ENCODE results near the gene NEK7.

The NEK7 gene

DNA sequence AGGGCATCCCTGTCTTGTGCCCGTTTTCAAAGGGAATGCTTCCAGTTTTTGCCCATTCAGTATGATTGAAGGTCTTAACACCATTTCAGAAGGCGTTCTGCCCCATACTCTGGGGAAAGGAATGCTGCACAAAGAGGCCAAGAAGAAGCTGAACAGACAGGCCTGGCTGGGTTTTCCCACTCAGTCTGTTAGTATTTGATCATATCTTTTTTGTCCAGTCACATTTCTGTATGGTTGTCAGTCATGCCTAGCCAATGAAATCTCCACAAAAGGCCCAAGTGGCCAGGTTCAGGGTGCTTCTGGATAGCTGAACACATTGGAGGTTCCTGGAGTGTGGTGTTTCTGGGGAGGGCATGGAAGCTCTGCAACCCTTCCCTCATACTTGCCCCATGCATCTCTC is 72.1 kb downstream of the NEK7 start:
- no peaks in the 10 kb centered on the region for H3K9me3 ChIP-seq (ENCODE audit: insufficient read depth, low read length)
- no peaks in the 10 kb centered on the region for H3K27me3 ChIP-seq (ENCODE audit: insufficient read depth, insufficient read length)
- TF ChIP-seq ZNF274 (IDR thresholded peaks at IDR 0.05; ENCODE audit: low read depth, low read length) (no peak), YY1 (IDR thresholded peaks at IDR 0.05; ENCODE audit: insufficient read depth, insufficient read length) (no peak), SUZ12 (IDR thresholded peaks at IDR 0.05; ENCODE audit: extremely low read depth, insufficient read depth, insufficient read length) (no peak)

DNA sequence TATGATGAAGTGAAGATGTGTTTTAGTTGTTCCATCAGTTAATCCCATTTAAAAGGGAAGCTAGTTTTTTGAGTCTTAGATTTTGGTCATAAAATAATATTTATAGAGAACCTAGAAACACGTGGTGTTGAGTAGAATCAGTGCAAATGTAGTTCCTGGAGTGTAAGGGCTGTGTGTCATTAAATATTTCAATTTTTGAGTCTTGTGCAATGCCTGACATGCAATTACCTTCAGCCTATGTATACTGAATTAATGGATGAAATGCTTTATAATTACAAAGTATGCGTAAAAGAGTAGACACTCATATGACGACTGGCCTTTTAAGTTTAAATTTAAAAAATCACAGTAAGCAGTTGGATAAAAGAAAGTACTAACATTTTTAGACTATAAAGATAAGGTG is 75.0 kb downstream of the NEK7 start:
- DNase-seq (ENCODE audit: low read depth, low spot score): no peak
- Histone ChIP-seq H3K9me3 (ENCODE audit: insufficient read depth, low read length) (peaks cover 8% of the 10 kb centered on the region; the same call in 1 of the 2 replicates), H3K9ac (ENCODE audit: insufficient read length, low read depth) (no peak overlapping the region), H3K36me3 (ENCODE audit: insufficient read depth, insufficient read length, low read length) (peaks cover 4% of the 10 kb centered on the region), H3K27me3 (ENCODE audit: insufficient read depth, insufficient read length) (no peaks in the 10 kb centered on the region), H3K4me1 (ENCODE audit: insufficient read depth, insufficient read length) (no peaks in the 10 kb centered on the region), H3K4me3 (ENCODE audit: insufficient read length, low read depth) (no peak overlapping the region)
- TF ChIP-seq SUZ12 (IDR thresholded peaks at IDR 0.05; ENCODE audit: extremely low read depth, insufficient read depth, insufficient read length) (no peak), YY1 (IDR thresholded peaks at IDR 0.05; ENCODE audit: insufficient read depth, insufficient read length) (no peak)

More for the DNA sequence above, 72.1 kb downstream of the NEK7 start:
- H3K36me3 ChIP-seq (ENCODE audit: insufficient read depth, insufficient read length, low read length): no peaks in the 10 kb centered on the region
- H3K4me1 ChIP-seq (ENCODE audit: insufficient read depth, insufficient read length): no peaks in the 10 kb centered on the region
- H3K4me3 ChIP-seq (ENCODE audit: insufficient read length, low read depth): no peak overlapping the region
- no peak overlapping the region for H3K9ac ChIP-seq (ENCODE audit: insufficient read length, low read depth)
- DNase-seq (ENCODE audit: low read depth, low spot score): no peak

DNA sequence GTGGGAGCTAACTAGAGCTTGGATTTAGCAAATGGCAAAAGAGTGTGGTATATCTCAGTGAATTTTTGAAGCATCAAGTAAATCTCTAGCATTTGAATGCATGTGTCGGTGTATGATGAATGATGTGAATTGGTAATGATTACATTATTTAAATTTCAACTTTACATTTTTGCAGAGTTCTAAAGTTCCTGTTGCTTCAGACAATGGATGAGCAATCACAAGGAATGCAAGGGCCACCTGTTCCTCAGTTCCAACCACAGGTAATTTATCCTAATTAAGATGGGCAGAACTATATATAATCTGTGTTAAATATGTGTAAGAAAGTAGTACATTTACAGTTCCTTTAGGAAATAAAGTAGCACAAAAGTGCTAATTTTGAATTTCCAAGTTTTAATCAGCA is 75.6 kb downstream of the NEK7 start:
- no peaks in the 10 kb centered on the region for H3K27me3 ChIP-seq (ENCODE audit: insufficient read depth, insufficient read length)
- no peaks in the 10 kb centered on the region for H3K4me1 ChIP-seq (ENCODE audit: insufficient read depth, insufficient read length)
- no peak overlapping the region for H3K9ac ChIP-seq (ENCODE audit: insufficient read length, low read depth)
- DNase-seq (ENCODE audit: low read depth, low spot score): no peak
- peaks cover 8% of the 10 kb centered on the region; the same call in 1 of the 2 replicates for H3K9me3 ChIP-seq (ENCODE audit: insufficient read depth, low read length)
- H3K36me3 ChIP-seq (ENCODE audit: insufficient read depth, insufficient read length, low read length): peaks cover 4% of the 10 kb centered on the region
- TF ChIP-seq SUZ12 (IDR thresholded peaks at IDR 0.05; ENCODE audit: extremely low read depth, insufficient read depth, insufficient read length) (no peak), ZNF274 (IDR thresholded peaks at IDR 0.05; ENCODE audit: low read depth, low read length) (no peak), YY1 (IDR thresholded peaks at IDR 0.05; ENCODE audit: insufficient read depth, insufficient read length) (no peak)
- no peak overlapping the region for H3K4me3 ChIP-seq (ENCODE audit: insufficient read length, low read depth)

DNA sequence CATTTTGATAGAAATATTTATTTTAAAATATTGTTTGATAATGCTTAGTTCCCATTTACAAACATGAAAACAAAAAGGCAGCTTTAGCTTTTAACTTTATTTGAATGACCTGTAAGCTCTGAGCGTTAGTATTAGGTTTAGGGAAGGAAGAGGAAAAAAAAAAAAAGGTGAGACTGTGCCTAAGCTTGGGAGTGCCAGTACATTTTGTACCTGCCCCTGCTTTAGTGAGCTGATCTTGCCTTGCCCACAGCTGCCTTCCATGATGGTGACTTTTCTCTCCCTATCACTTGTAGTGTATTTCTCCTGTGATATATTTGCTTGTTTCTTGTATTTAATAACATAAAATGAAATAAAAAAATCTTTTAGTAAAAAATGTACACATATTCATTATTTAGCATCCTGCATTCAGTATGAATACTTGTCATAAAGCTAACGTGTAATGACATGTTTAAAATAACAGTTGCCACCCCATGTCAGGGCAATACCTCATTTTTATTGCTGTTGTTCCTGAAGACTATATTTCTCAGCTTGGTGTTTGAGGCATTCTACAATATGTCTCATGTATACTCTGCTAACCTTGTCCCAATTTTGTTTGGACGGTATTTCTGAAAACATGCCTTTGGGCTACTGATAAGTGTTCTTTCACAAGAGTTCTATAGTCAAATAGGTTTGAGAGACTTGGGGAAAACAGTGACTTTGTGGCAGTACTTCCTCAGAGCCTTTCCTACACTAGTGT is 76.3 kb downstream of the NEK7 start:
- Histone ChIP-seq H3K4me1 (ENCODE audit: insufficient read depth, insufficient read length) (no peaks in the 10 kb centered on the region), H3K9me3 (ENCODE audit: insufficient read depth, low read length) (peaks cover 8% of the 10 kb centered on the region; the same call in 1 of the 2 replicates), H3K27me3 (ENCODE audit: insufficient read depth, insufficient read length) (no peaks in the 10 kb centered on the region), H3K9ac (ENCODE audit: insufficient read length, low read depth) (no peak overlapping the region), H3K36me3 (ENCODE audit: insufficient read depth, insufficient read length, low read length) (peaks cover 4% of the 10 kb centered on the region), H3K4me3 (ENCODE audit: insufficient read length, low read depth) (no peak overlapping the region)
- no peak for DNase-seq (ENCODE audit: low read depth, low spot score)
- TF ChIP-seq SUZ12 (IDR thresholded peaks at IDR 0.05; ENCODE audit: extremely low read depth, insufficient read depth, insufficient read length) (no peak), YY1 (IDR thresholded peaks at IDR 0.05; ENCODE audit: insufficient read depth, insufficient read length) (no peak), ZNF274 (IDR thresholded peaks at IDR 0.05; ENCODE audit: low read depth, low read length) (no peak)

DNA sequence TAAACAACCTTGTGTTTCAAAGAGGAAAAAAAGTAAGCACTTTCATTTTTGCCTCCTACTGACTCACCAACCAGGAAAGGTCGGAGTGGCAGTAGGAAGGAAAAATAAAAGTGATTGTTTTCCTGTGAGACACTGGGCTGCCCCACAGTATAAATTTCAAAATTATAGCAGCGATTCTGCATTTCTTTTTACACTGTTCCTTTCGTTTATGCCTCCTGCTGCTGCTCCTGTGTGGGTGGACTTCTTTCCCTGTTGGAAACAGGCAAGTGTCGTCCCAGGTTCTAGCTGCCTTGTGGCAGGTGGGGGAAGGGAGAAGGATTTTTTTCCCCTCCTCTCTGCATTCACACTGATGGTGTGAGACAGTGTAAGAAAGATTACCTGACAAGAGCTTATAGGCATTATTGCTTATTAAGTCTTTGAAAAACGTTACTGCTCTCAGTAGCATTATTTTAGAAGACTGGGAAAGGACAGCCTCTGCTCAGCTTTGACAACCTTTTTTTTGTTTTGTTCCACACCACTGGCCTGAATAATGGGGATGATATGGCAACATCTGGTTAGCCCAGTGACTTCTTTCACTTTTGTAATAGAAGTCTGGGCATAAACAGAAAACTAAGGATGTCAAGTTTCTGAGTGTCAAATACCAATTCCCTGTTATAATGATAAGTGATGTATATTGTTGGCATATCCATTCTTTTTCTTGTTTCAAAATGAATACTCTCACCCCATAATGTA is 77.9 kb downstream of the NEK7 start:
- Histone ChIP-seq H3K36me3 (ENCODE audit: insufficient read depth, insufficient read length, low read length) (peaks cover 4% of the 10 kb centered on the region), H3K9ac (ENCODE audit: insufficient read length, low read depth) (no peak overlapping the region), H3K4me1 (ENCODE audit: insufficient read depth, insufficient read length) (no peaks in the 10 kb centered on the region), H3K4me3 (ENCODE audit: insufficient read length, low read depth) (no peak overlapping the region), H3K9me3 (ENCODE audit: insufficient read depth, low read length) (peaks cover 8% of the 10 kb centered on the region; the same call in 1 of the 2 replicates), H3K27me3 (ENCODE audit: insufficient read depth, insufficient read length) (no peaks in the 10 kb centered on the region)
- TF ChIP-seq ZNF274 (IDR thresholded peaks at IDR 0.05; ENCODE audit: low read depth, low read length) (no peak), SUZ12 (IDR thresholded peaks at IDR 0.05; ENCODE audit: extremely low read depth, insufficient read depth, insufficient read length) (no peak), YY1 (IDR thresholded peaks at IDR 0.05; ENCODE audit: insufficient read depth, insufficient read length) (no peak)
- DNase-seq (ENCODE audit: low read depth, low spot score): no peak

DNA sequence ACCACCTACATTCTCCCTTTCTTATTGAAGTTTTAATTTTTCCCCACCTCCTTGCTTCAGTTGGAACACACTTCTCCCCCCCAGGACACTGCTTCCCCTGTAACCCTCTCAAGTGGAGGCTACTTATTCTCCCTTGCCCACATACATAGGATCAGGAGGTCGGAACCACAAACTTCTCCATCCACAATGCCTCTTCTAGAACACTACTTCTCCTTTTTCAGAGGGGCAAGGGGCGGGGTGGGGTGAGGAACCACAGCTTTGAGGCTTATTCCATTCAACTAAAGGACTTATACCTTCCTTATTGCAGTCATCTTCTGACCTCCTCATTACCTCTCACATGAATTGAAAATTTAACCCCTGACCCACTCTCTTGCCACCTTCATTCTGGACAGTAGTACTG is 81.3 kb downstream of the NEK7 start:
- no peak overlapping the region for H3K4me3 ChIP-seq (ENCODE audit: insufficient read length, low read depth)
- H3K4me1 ChIP-seq (ENCODE audit: insufficient read depth, insufficient read length): no peaks in the 10 kb centered on the region
- H3K9me3 ChIP-seq (ENCODE audit: insufficient read depth, low read length): peaks cover 8% of the 10 kb centered on the region; the same call in 1 of the 2 replicates
- TF ChIP-seq ZNF274 (IDR thresholded peaks at IDR 0.05; ENCODE audit: low read depth, low read length) (no peak), SUZ12 (IDR thresholded peaks at IDR 0.05; ENCODE audit: extremely low read depth, insufficient read depth, insufficient read length) (no peak), YY1 (IDR thresholded peaks at IDR 0.05; ENCODE audit: insufficient read depth, insufficient read length) (no peak)
- peaks cover 4% of the 10 kb centered on the region for H3K36me3 ChIP-seq (ENCODE audit: insufficient read depth, insufficient read length, low read length)
- no peak overlapping the region for H3K9ac ChIP-seq (ENCODE audit: insufficient read length, low read depth)
- no peak for DNase-seq (ENCODE audit: low read depth, low spot score)
- H3K27me3 ChIP-seq (ENCODE audit: insufficient read depth, insufficient read length): no peaks in the 10 kb centered on the region

DNA sequence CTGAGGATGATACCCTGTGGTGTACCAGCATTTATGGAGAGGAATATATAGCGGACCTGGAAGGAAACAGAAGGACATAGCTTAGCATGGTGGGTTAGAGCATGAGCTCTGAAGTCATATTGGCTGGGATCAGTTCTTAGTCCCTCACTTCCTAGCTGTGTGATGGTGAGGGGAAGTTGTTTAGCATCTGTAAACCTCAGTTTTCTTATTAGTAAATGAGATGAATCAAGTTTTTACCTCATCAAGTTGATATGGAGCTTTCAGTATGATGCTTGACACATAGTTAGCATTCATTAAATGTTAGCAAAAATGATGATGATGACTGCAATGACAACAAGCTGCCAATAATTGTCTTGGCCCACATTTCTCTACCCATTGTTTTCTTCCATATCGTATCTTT is 84.8 kb downstream of the NEK7 start:
- H3K27me3 ChIP-seq (ENCODE audit: insufficient read depth, insufficient read length): no peaks in the 10 kb centered on the region
- H3K4me3 ChIP-seq (ENCODE audit: insufficient read length, low read depth): no peak overlapping the region
- no peak overlapping the region for H3K9ac ChIP-seq (ENCODE audit: insufficient read length, low read depth)
- H3K36me3 ChIP-seq (ENCODE audit: insufficient read depth, insufficient read length, low read length): peaks cover 2% of the 10 kb centered on the region
- DNase-seq (ENCODE audit: low read depth, low spot score): no peak
- no peak for TF ChIP-seq YY1 (IDR thresholded peaks at IDR 0.05; ENCODE audit: insufficient read depth, insufficient read length)
- TF ChIP-seq ZNF274 (IDR thresholded peaks at IDR 0.05; ENCODE audit: low read depth, low read length): no peak
- no peak for TF ChIP-seq SUZ12 (IDR thresholded peaks at IDR 0.05; ENCODE audit: extremely low read depth, insufficient read depth, insufficient read length)
- H3K9me3 ChIP-seq (ENCODE audit: insufficient read depth, low read length): no peaks in the 10 kb centered on the region
- H3K4me1 ChIP-seq (ENCODE audit: insufficient read depth, insufficient read length): no peaks in the 10 kb centered on the region

Measured in NT2/D1 (cell line).